C4-2B (cell line): ENCODE results near the gene TRAF3IP3.

ENCODE experiments used
- CTCF ChIP-seq: fragments of 450-650 bp; conservative IDR thresholded peaks from 2 replicates; pipeline ENCODE4 v1.5.1; 2017; ENCODE audit warnings: mild to moderate bottlenecking
- ZFX ChIP-seq: fragments of 450-650 bp; IDR thresholded peaks from 2 replicates; pipeline ENCODE4 v1.6.1; 2017

GRCh38 chr1:209720826-209721225 lies 35.0 kb upstream of the TRAF3IP3 start:
- TF ChIP-seq CTCF, result no peak
- no peak for TF ChIP-seq ZFX
